LNCaP clone FGC (cell line): Measurements from ENCODE around the gene PRDM11.

Source experiments
- DNase-seq: peaks from one replicate; pipeline ENCODE4 v3.0.0-alpha.2; 2011; ENCODE audit warnings: low read depth
- H3K4me3 ChIP-seq: 2 replicates; pipeline ENCODE4 v1.5.1; 2011; ENCODE audit warnings: mild to moderate bottlenecking, low read depth, low read length, control low read depth
- TF ChIP-seq, protein P1 (sequence below): IDR thresholded peaks from 2 replicates; pipeline ENCODE4 v1.5.1; 2012; ENCODE audit warnings: mild to moderate bottlenecking; ENCODE audit not compliant: control insufficient read depth, insufficient read depth; ENCODE audit errors: extremely low read depth

PRDM11 gene

DNA sequence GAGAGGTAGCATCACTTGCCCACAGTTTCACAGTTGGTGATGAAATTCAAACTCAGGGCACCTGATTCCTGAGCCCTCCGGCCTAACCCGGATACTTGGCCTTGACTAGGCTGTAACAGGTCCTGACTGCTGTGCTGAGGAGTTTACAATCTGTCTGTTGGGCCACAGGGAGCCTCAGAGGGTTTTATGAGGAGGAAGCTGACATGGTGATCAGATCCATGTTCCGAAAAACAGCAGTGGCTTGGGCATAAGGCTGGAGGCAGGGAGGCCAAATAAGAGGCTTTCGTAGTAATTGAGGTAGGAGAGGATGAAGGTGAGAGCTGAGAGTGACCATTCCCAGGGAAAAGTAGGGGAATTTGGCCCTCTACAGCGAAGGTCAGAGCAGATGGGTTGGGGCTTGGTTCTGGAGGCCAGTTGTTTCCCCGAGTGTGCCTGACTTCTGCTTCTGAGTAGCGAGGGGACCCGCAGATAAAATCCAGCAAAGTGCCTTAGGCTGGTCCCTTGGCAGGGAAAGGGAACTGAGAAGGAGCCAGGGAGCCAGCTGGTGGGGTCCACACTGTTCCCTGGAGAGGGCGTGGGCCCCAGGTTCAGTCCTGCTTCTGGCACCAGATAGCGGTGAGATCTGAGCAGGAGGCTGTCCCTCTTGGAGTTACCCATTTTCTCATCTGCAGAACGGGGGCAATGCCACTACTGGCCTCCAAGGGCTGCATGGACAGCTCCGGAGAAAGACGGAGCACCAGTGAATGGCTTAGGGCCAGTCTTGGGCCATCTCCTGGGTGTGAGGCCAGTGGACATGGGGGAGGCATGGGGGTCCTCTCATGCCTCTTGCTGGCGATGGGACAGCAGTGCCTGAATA, 6.5 kb downstream of the PRDM11 start:
- no peak for DNase-seq
- no peak overlapping the region for H3K4me3 ChIP-seq
- TF ChIP-seq, protein P1, sequence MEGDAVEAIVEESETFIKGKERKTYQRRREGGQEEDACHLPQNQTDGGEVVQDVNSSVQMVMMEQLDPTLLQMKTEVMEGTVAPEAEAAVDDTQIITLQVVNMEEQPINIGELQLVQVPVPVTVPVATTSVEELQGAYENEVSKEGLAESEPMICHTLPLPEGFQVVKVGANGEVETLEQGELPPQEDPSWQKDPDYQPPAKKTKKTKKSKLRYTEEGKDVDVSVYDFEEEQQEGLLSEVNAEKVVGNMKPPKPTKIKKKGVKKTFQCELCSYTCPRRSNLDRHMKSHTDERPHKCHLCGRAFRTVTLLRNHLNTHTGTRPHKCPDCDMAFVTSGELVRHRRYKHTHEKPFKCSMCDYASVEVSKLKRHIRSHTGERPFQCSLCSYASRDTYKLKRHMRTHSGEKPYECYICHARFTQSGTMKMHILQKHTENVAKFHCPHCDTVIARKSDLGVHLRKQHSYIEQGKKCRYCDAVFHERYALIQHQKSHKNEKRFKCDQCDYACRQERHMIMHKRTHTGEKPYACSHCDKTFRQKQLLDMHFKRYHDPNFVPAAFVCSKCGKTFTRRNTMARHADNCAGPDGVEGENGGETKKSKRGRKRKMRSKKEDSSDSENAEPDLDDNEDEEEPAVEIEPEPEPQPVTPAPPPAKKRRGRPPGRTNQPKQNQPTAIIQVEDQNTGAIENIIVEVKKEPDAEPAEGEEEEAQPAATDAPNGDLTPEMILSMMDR, result no peak

DNA sequence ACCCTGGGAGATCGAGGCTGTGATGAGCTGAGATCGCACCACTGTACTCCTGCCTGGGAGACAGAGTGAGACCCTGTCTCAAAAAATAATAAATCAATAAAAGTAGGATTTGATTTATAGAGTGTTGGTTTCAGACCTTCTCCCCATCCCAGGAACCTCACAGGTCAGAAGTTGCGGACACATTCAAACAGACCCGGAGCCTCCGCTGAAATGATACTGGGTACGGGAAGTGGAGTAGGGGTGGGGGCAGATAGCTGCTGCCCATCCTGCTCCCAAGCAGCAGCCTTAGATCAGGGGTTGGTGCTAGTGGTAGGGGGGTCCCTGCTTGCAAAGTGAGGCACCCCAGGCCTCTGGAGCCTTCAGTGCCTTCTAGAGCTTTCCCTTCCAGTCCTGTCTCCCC, 7.8 kb downstream of the PRDM11 start:
- H3K4me3 ChIP-seq, result no peak overlapping the region
- TF ChIP-seq, protein P1, result no peak
- DNase-seq, result no peak

DNA sequence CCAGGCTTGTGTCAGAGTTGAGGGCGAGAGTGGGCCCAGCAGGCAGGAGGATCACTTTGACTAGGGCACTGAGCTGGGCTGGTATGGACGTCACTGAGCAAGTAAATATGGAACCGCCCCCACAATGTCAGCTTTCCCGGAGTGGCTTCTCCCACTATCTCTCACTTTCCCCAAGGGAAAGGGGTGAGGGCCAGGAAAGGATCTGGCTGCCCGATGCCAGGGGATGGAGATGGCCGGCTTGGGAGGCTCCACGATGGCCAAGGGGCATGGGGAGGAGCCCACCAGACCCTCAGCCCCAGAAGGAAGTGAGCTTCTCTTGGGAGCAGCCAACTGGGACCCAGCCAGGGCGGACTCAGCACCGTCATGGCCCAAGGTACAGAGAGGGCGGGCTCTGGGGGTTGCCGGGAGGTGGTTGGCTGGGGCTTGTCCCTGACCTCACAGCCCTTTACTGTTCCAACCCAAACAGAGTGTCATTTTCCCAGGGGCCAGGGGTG, 8.7 kb downstream of the PRDM11 start:
- no peak overlapping the region for H3K4me3 ChIP-seq
- TF ChIP-seq, protein P1, result no peak
- no peak for DNase-seq

DNA sequence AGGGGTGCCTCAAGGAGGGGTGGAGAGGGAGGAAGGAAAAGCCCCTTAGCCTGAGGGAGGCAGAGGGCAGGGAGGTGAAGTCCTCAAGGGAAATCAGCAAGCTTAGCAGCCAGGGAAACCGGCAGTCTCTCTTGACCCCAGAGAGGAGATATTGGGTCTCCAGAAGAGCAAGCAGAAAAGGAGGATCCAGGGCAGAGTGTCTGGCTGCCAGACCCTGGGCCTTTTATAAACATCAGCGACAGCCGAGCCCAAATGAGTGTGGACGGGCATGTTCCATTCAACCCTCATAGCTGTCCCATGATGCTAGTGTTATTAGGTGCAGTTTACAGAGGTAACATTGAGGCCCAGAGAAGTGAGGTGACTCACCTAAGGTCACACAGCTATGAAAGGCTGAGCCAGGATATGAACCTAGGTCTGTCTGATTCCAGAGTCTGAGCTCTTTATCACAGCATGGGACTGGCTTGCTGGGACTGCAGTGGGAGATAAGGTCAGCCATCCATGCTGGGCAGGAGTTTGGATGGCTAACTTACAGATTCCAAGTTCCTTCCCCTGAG, 9.3 kb downstream of the PRDM11 start:
- DNase-seq, result no peak
- TF ChIP-seq, protein P1, result no peak
- no peak overlapping the region for H3K4me3 ChIP-seq

DNA sequence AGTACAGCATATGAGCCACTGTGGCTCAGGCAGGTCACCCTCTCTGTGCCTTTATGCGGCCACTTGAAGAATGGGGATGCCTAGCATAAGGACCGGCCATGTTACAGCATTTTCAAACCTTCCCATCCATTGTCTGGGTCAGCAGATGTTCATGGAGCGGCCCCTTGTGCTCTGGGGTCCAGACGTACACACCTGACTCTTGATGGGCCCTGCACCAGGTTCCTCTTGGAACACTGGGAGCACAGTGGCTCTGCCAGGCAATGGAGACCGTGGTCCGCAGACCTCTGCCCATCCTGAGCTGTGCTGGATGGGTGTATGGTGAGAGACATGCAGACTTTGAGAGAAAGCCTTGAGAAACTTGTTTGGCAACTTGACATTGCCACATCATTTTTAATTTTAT, 9.8 kb downstream of the PRDM11 start:
- H3K4me3 ChIP-seq, result no peak overlapping the region
- TF ChIP-seq, protein P1, result no peak
- no peak for DNase-seq

DNA sequence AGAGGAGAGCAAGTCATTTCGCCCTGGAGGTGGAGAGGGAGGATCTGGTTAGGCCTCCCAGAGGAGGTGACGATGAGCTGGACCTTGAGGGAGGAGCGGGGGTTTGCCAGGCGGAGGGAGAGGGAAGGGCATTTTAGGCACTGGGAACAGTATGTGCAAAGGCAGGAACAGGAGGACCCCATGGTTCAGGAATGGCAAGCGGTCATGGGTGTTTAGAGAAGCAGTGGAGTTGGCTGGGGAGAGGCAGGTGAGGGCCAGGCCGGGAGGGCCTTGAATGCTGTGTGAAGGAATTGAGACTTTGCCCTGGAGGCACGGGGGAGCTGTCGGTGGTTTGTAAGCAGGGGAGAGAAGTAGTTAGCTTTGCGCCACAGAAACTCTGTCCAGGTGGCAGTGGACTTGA, 10.3 kb downstream of the PRDM11 start:
- TF ChIP-seq, protein P1, result no peak
- no peak overlapping the region for H3K4me3 ChIP-seq
- DNase-seq, result no peak
